H1 (cell line): ENCODE results near the gene KCNH8. TPM values are rescaled to one million over a fixed set of nuclear protein-coding genes. Genes with fewer than 3 reads are reported as not detected.

Experiments used
- CTCF ChIA-PET: fragments of 300-600 bp; sonication (Branson Sonifier 250); formaldehyde crosslinking; loops from one replicate; lab custom pipeline; 2021; ENCODE audit not compliant: partially characterized antibody; lab: Charles Lee
- POLR2A ChIA-PET: fragments of 300-600 bp; sonication (Branson Sonifier 250); formaldehyde crosslinking; loops from one replicate; lab custom pipeline; 2021; ENCODE audit warnings: inconsistent platforms; ENCODE audit not compliant: partially characterized antibody; lab: Charles Lee
- DNase-seq, 2 experiments: peaks; one replicate each; pipeline versions ENCODE4 v3.0.0 to v3.0.0-alpha.2; 2010 to 2022; ENCODE audit warnings: low spot score in 2 of 2, low read depth in 1 of 2, mixed read lengths in 1 of 2
- FAIRE-seq: peaks from 2 replicates; lab custom pipeline; 2011; peaks lifted over from hg19 to GRCh38; lab: Jason Lieb, UNC
- H2AFZ ChIP-seq: 2 replicates; pipeline ENCODE4 v1.8.1; 2012; ENCODE audit warnings: low read length, inconsistent platforms
- H2AK5ac ChIP-seq: 2 replicates; pipeline ENCODE4 v1.6.1; 2013; ENCODE audit warnings: low read depth, low read length
- H2BK120ac ChIP-seq: replicated peaks from 2 replicates; pipeline ENCODE3; 2013; ENCODE audit warnings: low read depth, low read length, inconsistent platforms
- H2BK12ac ChIP-seq: 2 replicates; pipeline ENCODE4 v1.6.1; 2013; ENCODE audit warnings: low read depth, low read length
- H2BK15ac ChIP-seq: 2 replicates; pipeline ENCODE4 v1.6.1; 2013; ENCODE audit warnings: low read length
- H2BK20ac ChIP-seq: 2 replicates; pipeline ENCODE4 v1.6.1; 2013; ENCODE audit warnings: low read length
- H2BK5ac ChIP-seq: 2 replicates; pipeline ENCODE4 v1.6.1; 2013; ENCODE audit warnings: low read depth, low read length
- H3K14ac ChIP-seq: 2 replicates; pipeline ENCODE4 v1.6.1; 2013; ENCODE audit warnings: inconsistent platforms; ENCODE audit not compliant: insufficient read length
- H3K18ac ChIP-seq: 2 replicates; pipeline ENCODE4 v1.6.1; 2013; ENCODE audit warnings: low read length; ENCODE audit errors: extremely low read depth
- H3K23ac ChIP-seq: 2 replicates; pipeline ENCODE4 v1.6.1; 2013; ENCODE audit warnings: inconsistent platforms; ENCODE audit not compliant: insufficient read length
- H3K23me2 ChIP-seq: 2 replicates; pipeline ENCODE4 v1.6.1; 2013; ENCODE audit warnings: low read depth, low read length
- H3K27ac ChIP-seq: 2 replicates; pipeline ENCODE4 v1.6.1; 2011; ENCODE audit warnings: low read depth, low read length, inconsistent platforms
- H3K27me3 ChIP-seq, 4 experiments: replicated peaks in 1 of 4; 1 replicate in 1 of 4; 2 replicates in 3 of 4; pipeline versions ENCODE4 v1.6.1 to v1.8.1; 2011 to 2013; ENCODE audit warnings: low read length in 3 of 4, mild to moderate bottlenecking in 3 of 4, inconsistent platforms in 2 of 4, mixed read lengths in 2 of 4, moderate library complexity in 1 of 4; ENCODE audit not compliant: control insufficient read depth in 3 of 4, insufficient read depth in 3 of 4; ENCODE audit errors: extremely low read depth in 1 of 4
- H3K36me3 ChIP-seq, 4 experiments: 2 replicates each; pipeline versions ENCODE4 v1.6.1 to v1.8.1; 2011 to 2013; ENCODE audit warnings: mild to moderate bottlenecking in 4 of 4, low read length in 3 of 4, moderate library complexity in 2 of 4, control low read depth in 1 of 4, inconsistent platforms in 1 of 4; ENCODE audit not compliant: insufficient read depth in 4 of 4, control insufficient read depth in 2 of 4
- H3K4ac ChIP-seq: replicated peaks from 2 replicates; pipeline ENCODE3; 2013; ENCODE audit warnings: low read length, low read depth, mixed read lengths, inconsistent platforms; ENCODE audit not compliant: insufficient read length
- H3K4me1 ChIP-seq, 4 experiments: replicated peaks in 1 of 4; 1 replicate in 1 of 4; 2 replicates in 3 of 4; pipeline versions ENCODE4 v1.6.1 to v1.8.1; 2011 to 2013; ENCODE audit warnings: low read length in 3 of 4, inconsistent platforms in 2 of 4, mixed read lengths in 1 of 4; ENCODE audit not compliant: insufficient read depth in 4 of 4, control insufficient read depth in 3 of 4
- H3K4me2 ChIP-seq, 2 experiments: 2 replicates each; pipeline versions ENCODE4 v1.6.1 to v1.8.1; 2011 to 2013; ENCODE audit warnings: low read depth in 2 of 2, low read length in 2 of 2, control low read depth in 1 of 2, inconsistent platforms in 1 of 2, mild to moderate bottlenecking in 1 of 2; ENCODE audit not compliant: insufficient read depth in 1 of 2
- H3K4me3 ChIP-seq, 4 experiments: fragments of 200-600, 300-600 bp in 1 of 4; sonication (generic), shearing (Covaris generic), sonication (Bioruptor Twin) in 1 of 4; 2 replicates each; pipeline versions ENCODE4 v1.5.1 to v1.8.1; 2011 to 2016; ENCODE audit warnings: low read length in 4 of 4, low read depth in 3 of 4, control low read depth in 2 of 4, inconsistent platforms in 2 of 4, mild to moderate bottlenecking in 2 of 4, mixed read lengths in 1 of 4, moderate library complexity in 1 of 4; ENCODE audit not compliant: insufficient read depth in 2 of 4; ENCODE audit errors: extremely low read depth in 1 of 4
- H3K56ac ChIP-seq: replicated peaks from 2 replicates; pipeline ENCODE3; 2013; ENCODE audit warnings: low read depth, mild to moderate bottlenecking, mixed read lengths, low read length, inconsistent platforms; ENCODE audit not compliant: insufficient read length
- H3K79me1 ChIP-seq: 2 replicates; pipeline ENCODE4 v1.6.1; 2013; ENCODE audit warnings: low read depth, low read length, control low read depth
- H3K79me2 ChIP-seq, 2 experiments: 2 replicates each; pipeline versions ENCODE4 v1.6.1 to v1.8.1; 2012 to 2013; ENCODE audit warnings: low read length in 2 of 2, mild to moderate bottlenecking in 2 of 2, inconsistent platforms in 1 of 2; ENCODE audit not compliant: insufficient read depth in 2 of 2, control insufficient read depth in 1 of 2
- H3K9ac ChIP-seq, 4 experiments: replicated peaks in 1 of 4; 1 replicate in 1 of 4; 2 replicates in 3 of 4; pipeline versions ENCODE4 v1.6.1 to v1.8.1; 2011 to 2013; ENCODE audit warnings: low read depth in 3 of 4, low read length in 3 of 4, control low read depth in 2 of 4, mild to moderate bottlenecking in 2 of 4, moderate library complexity in 2 of 4, inconsistent platforms in 1 of 4; ENCODE audit errors: extremely low read depth in 1 of 4
- H3K9me3 ChIP-seq, 2 experiments: 2 replicates each; pipeline versions ENCODE4 v1.6.1 to v1.8.1; 2012 to 2013; ENCODE audit warnings: mild to moderate bottlenecking in 2 of 2, moderate library complexity in 2 of 2, control low read depth in 1 of 2, inconsistent platforms in 1 of 2, low read depth in 1 of 2, low read length in 1 of 2, mixed read lengths in 1 of 2; ENCODE audit not compliant: insufficient read depth in 2 of 2
- H4K20me1 ChIP-seq, 2 experiments: replicated peaks in 1 of 2; 2 replicates each; pipeline versions ENCODE3 to v1.8.1; 2011 to 2013; ENCODE audit warnings: inconsistent platforms in 2 of 2, low read length in 2 of 2, mild to moderate bottlenecking in 1 of 2; ENCODE audit not compliant: insufficient read depth in 2 of 2, control insufficient read depth in 1 of 2
- H4K5ac ChIP-seq: 2 replicates; pipeline ENCODE4 v1.6.1; 2013; ENCODE audit warnings: low read length, low read depth, mixed read lengths, inconsistent platforms; ENCODE audit not compliant: insufficient read length
- H4K8ac ChIP-seq: 2 replicates; pipeline ENCODE4 v1.8.0; 2013; ENCODE audit warnings: mild to moderate bottlenecking, moderate library complexity, low read length, inconsistent platforms; ENCODE audit not compliant: insufficient read depth; ENCODE audit errors: extremely low read depth
- H4K91ac ChIP-seq: replicated peaks from 2 replicates; pipeline ENCODE3; 2013; ENCODE audit warnings: low read length, mixed read lengths, inconsistent platforms; ENCODE audit not compliant: insufficient read length
- EGR1 ChIP-seq: IDR thresholded peaks from 2 replicates; pipeline ENCODE4 v1.6.1; 2011; ENCODE audit warnings: low read depth, low read length, borderline replicate concordance
- EZH2 ChIP-seq: fragments of 200-600 bp; sonication (generic); IDR thresholded peaks from 2 replicates; pipeline ENCODE4 v1.7.1; 2012; ENCODE audit warnings: low read depth, mild to moderate bottlenecking, moderate library complexity, low read length, inconsistent platforms; ENCODE audit not compliant: severe bottlenecking
- FOSL1 ChIP-seq: IDR thresholded peaks from 2 replicates; pipeline ENCODE4 v1.6.1; 2011; ENCODE audit warnings: mild to moderate bottlenecking, low read depth, low read length, moderate library complexity; ENCODE audit not compliant: insufficient read depth
- JUN ChIP-seq: IDR thresholded peaks from 2 replicates; pipeline ENCODE4 v1.6.1; 2011; ENCODE audit warnings: low read depth, mild to moderate bottlenecking, improper control_type of control experiment, low read length
- KDM4A ChIP-seq: IDR thresholded peaks from one replicate; pipeline ENCODE4 v1.7.1; 2012; ENCODE audit warnings: low read depth, mild to moderate bottlenecking, moderate library complexity, low read length, inconsistent platforms; ENCODE audit not compliant: severe bottlenecking
- RBBP5 ChIP-seq: IDR thresholded peaks from 2 replicates; pipeline ENCODE4 v1.7.1; 2012; ENCODE audit warnings: low read depth, mild to moderate bottlenecking, inconsistent platforms, low read length, moderate library complexity, borderline replicate concordance
- SUZ12 ChIP-seq: fragments of 200-600 bp; sonication (generic); IDR thresholded peaks from 2 replicates; pipeline ENCODE4 v1.6.1; 2012; ENCODE audit warnings: mild to moderate bottlenecking, inconsistent platforms, low read length, moderate library complexity, mixed read lengths
- WGBS, 2 experiments: shearing (Covaris generic) in 1 of 2; methylation state at CpG; one replicate each; pipeline versions ENCODE4 v1.1.6 to v1.1.7; 2013 to 2015; ENCODE audit warnings: low lambda C conversion rate in 2 of 2, mixed read lengths in 2 of 2, inconsistent platforms in 1 of 2, low coverage in 1 of 2, missing lambda C conversion rate in 1 of 2; ENCODE audit not compliant: insufficient replicate concordance in 2 of 2, insufficient coverage in 1 of 2, insufficient read length in 1 of 2; ENCODE audit errors: extremely low coverage in 1 of 2, missing lambda C conversion rate in 1 of 2; 5-methylcytosine and 5-hydroxymethylcytosine counted together
- long read RNA-seq, 2 experiments: library from RNA in 1 of 2; library from capped mRNA in 1 of 2; stranded (forward); transcript quantifications; one replicate each; pipeline ENCODE4 v2.0.0, GENCODE V29; 2021; ENCODE audit warnings: inconsistent platforms in 1 of 2
- polyA minus RNA-seq, 3 experiments: library from RNA; depleted of rRNA, polyadenylated mRNA; stranded (reverse); fragments of >200 nt; gene quantifications; 1 replicate in 2 of 3; 2 replicates in 1 of 3; pipeline ENCODE4 v1.2.3, GENCODE V29; 2011
- polyA plus RNA-seq, 7 experiments: library from polyadenylated mRNA; depleted of rRNA in 3 of 7; stranded (reverse) in 5 of 7; unstranded in 2 of 7; fragments of >200 nt in 5 of 7; fragments of 200-250 nt in 2 of 7; gene quantifications; 1 replicate in 5 of 7; 2 replicates in 1 of 7; 4 replicates in 1 of 7; pipeline versions ENCODE4 v1.2.1 to v1.2.3, GENCODE V29; 2011 to 2013; ENCODE audit warnings: missing spikeins in 2 of 7, mixed read lengths in 2 of 7
- total RNA-seq: library from RNA; stranded (reverse); fragmentation: NEBNext Ultra II Directional; extraction: Animal tissue kit (Norgen Biotek cat#: 25700); gene quantifications from 2 replicates; pipeline ENCODE4 v1.2.1, GENCODE V29; 2021

Gene KCNH8
- total RNA-seq: 2.1 and 2.4 TPM in 2 replicates
- 1.3 and 2.2 TPM in 2 replicates for polyA plus RNA-seq (2011; rRNA removed)
- 1.8 TPM for polyA plus RNA-seq (2011; cell fraction: cytosol; rRNA removed)
- polyA plus RNA-seq (2011; cell fraction: nucleus; rRNA removed): 6.6 TPM
- 1.7 to 2.1 TPM (median 1.9 TPM) in 4 replicates for polyA plus RNA-seq (2012, experiment 1 of 2)
- 0.09 TPM for polyA plus RNA-seq (2012, experiment 2 of 2)
- polyA plus RNA-seq (2013, experiment 1 of 2): 2.5 TPM
- 2.2 TPM for polyA plus RNA-seq (2013, experiment 2 of 2)
- polyA minus RNA-seq (2011; rRNA and poly(A)+ RNA removed): 6.2 and 7.0 TPM in 2 replicates
- 2.6 TPM for polyA minus RNA-seq (2011; cell fraction: cytosol; rRNA and poly(A)+ RNA removed)
- polyA minus RNA-seq (2011; cell fraction: nucleus; rRNA and poly(A)+ RNA removed): 19.4 TPM
- long read RNA-seq, experiment 1, partial matches to known transcripts: 0 of 2 reads
- long read RNA-seq, experiment 1, other reads (novel, unspliced or antisense): 2 of 2 reads
- long read RNA-seq, experiment 2: 0 reads

GRCh38 chr3:19147905-19148767, at the start of gene KCNH8:
TSS of gene KCNH8 (plus strand) at chr3:19148510. CDS start at chr3:19148720, 210 bp downstream.
- peak within 1 kb of the TSS; percentile 77 for H2BK5ac ChIP-seq
- DNase-seq (peak in 1 of 2 experiments; percentile 68), FAIRE-seq (no peak)
- H4K5ac ChIP-seq: peak within 1 kb of the TSS; percentile 79
- peak within 1 kb of the TSS; percentile 92 for H2AFZ ChIP-seq
- H2BK20ac ChIP-seq: no peak within 1 kb of the TSS
- H4K20me1 ChIP-seq: no peaks in the 10 kb centered on the region
- H3K36me3 ChIP-seq: no peaks in the 10 kb centered on the region
- H3K56ac ChIP-seq: peak within 1 kb of the TSS; percentile 74
- no peak within 1 kb of the TSS for H2BK120ac ChIP-seq
- H2AK5ac ChIP-seq: no peak within 1 kb of the TSS
- H3K14ac ChIP-seq: no peak within 1 kb of the TSS
- H3K4me1 ChIP-seq: peaks cover 0 to 6% (median 0%) of the 10 kb centered on the region in 4 experiments; a peak in 2 of 7 replicates
- peak within 1 kb of the TSS; percentile 41 to 84 (median 47); a peak in 6 of 7 replicates for H3K9ac ChIP-seq
- peak within 1 kb of the TSS; percentile 96 for H3K18ac ChIP-seq
- ChIA-PET CTCF (interaction anchor here (0.9 kb wide), 1 partner anchor 200 kb away, joined by 3 read pairs; no protein-coding TSS in a partner anchor), POLR2A (interaction anchor here (1.0 to 1.9 kb wide), 6 partner anchors 9 to 119 kb away, joined by 3 to 5 read pairs (median 3); no protein-coding TSS in a partner anchor)
- peaks cover 14% of the 10 kb centered on the region for H3K23me2 ChIP-seq
- peak within 1 kb of the TSS; percentile 88 to 97 for H3K4me2 ChIP-seq
- H3K27ac ChIP-seq: peak within 1 kb of the TSS; percentile 55; the same call in 1 of the 2 replicates
- H3K4me3 ChIP-seq: peak within 1 kb of the TSS; percentile 73 to 100 (median 94)
- H3K79me2 ChIP-seq: peaks cover 0 to 9% of the 10 kb centered on the region in 2 experiments; a peak in 2 of 4 replicates
- no peak within 1 kb of the TSS for H3K23ac ChIP-seq
- peak within 1 kb of the TSS; percentile 57 for H3K4ac ChIP-seq
- H4K8ac ChIP-seq: peak within 1 kb of the TSS; percentile 94
- WGBS, 2 experiments: 1% methylated on average over 34 of the region's 64 CpGs; no CpG with 5 or more reads in 1 of the 2 experiments
- H2BK15ac ChIP-seq: peak within 1 kb of the TSS; percentile 14; the same call in 1 of the 2 replicates
- H3K9me3 ChIP-seq: no peaks in the 10 kb centered on the region
- peaks cover 0 to 6% (median under 1%) of the 10 kb centered on the region in 4 experiments; a peak in 1 of 7 replicates for H3K27me3 ChIP-seq
- peak within 1 kb of the TSS; percentile 68 for H4K91ac ChIP-seq
- no peaks in the 10 kb centered on the region for H3K79me1 ChIP-seq
- H2BK12ac ChIP-seq: peak within 1 kb of the TSS; percentile 29; the same call in 1 of the 2 replicates
- peak; percentile 51; the same call in 1 of the 2 replicates for TF ChIP-seq SUZ12
- peak; percentile 90 for TF ChIP-seq EGR1
- TF ChIP-seq FOSL1: no peak
- no peak for TF ChIP-seq EZH2
- TF ChIP-seq JUN: no peak
- peak; percentile 95 for TF ChIP-seq KDM4A
- TF ChIP-seq RBBP5: peak; percentile 83; the same call in 1 of the 2 replicates
